HS-5 (cell line): Measurements from ENCODE around the gene TRA2B.

Experiments
- DNase-seq: peaks from one replicate; pipeline ENCODE4 v3.0.0-alpha.2; 2012; ENCODE audit warnings: low read depth

TRA2B gene

DNA sequence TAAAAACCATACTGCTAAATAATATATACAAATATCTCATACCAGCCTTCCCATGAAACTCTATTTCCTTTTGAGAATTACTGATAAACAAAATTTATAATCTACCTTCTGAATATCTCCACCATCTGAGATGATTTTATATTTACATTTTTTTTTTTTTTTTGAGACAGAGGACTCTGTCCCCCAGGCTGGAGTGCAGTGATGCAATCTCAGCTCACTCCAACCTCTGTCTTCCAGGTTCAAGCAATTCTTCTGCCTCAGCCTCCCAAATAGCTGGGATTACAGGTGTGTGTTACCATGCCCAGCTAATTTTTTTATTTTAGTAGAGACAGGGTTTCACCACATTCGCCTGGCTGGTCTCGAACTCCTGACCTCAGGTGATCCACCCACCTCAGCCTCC is 70.2 kb downstream of the TRA2B start:
- DNase-seq, result no peak

GRCh38 chr3:185866995-185867394 is 70.8 kb downstream of the TRA2B start:
- DNase-seq, result no peak

DNA sequence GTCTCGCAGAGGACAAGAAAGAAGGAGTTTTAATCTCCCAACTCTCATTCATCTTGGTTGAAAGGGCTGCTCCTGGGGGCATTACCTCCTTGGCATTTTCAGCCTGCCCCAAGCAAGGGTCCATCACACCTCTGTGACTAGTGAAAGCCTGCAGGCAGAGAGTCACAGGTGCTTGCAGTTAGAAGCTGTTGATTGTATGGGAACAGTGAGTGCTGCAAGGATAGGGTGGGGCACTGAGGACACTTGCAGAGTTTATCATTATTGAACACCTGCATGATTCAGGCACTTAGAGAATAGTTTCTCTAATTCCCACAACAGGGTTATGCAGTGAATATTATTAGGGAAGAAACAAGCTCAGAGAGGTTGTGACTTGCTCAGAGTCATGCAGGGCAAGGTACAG is 71.3 kb downstream of the TRA2B start:
- DNase-seq, result no peak
